SK-N-SH treated with all-trans-retinoic acid at 6 μM for 48 hours (cell line): Measurements from ENCODE around the gene MAML3.

ENCODE experiments used
- TOX ChIP-seq: fragments of 250-450 bp; sonication (Bioruptor Pico); IDR thresholded peaks from 2 replicates; pipeline ENCODE4 v1.8.0; 2021; ENCODE audit warnings: mild to moderate bottlenecking, moderate library complexity, borderline replicate concordance
- TF ChIP-seq, protein P1 (sequence below): fragments of 250-450 bp; sonication (Bioruptor Pico); IDR thresholded peaks from 2 replicates; pipeline ENCODE4 v1.5.1; 2020; ENCODE audit warnings: low read depth, mild to moderate bottlenecking, moderate library complexity

DNA sequence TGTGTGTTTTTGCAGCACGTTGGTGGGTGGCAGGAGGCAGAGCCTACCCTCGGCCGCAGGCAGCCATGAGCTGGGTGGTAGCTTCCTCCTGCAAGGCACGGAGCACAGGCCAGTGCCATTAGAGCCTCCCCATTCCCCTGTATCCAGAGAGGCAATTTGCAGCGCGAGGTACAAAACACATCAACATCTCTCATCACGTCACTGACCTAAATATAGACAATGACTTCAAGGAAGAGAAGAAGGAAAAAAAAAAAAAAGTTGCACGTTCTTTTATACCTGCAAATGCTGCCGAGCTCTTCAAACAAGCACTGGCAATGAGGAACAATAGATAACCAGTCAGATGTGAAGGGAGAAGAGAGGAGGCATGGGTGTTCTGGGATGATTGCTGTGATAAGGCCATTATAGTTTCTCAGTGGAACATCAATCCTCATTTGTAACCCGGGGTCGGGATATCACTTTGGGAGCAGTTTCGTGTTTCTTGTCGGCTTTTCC lies 328.4 kb downstream of the MAML3 start:
- TF ChIP-seq TOX = no peak
- TF ChIP-seq, protein P1, sequence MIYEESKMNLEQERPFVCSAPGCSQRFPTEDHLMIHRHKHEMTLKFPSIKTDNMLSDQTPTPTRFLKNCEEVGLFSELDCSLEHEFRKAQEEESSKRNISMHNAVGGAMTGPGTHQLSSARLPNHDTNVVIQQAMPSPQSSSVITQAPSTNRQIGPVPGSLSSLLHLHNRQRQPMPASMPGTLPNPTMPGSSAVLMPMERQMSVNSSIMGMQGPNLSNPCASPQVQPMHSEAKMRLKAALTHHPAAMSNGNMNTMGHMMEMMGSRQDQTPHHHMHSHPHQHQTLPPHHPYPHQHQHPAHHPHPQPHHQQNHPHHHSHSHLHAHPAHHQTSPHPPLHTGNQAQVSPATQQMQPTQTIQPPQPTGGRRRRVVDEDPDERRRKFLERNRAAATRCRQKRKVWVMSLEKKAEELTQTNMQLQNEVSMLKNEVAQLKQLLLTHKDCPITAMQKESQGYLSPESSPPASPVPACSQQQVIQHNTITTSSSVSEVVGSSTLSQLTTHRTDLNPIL = no peak
